ENCODE measurements around the gene GCN1.

The GCN1 gene

DNA sequence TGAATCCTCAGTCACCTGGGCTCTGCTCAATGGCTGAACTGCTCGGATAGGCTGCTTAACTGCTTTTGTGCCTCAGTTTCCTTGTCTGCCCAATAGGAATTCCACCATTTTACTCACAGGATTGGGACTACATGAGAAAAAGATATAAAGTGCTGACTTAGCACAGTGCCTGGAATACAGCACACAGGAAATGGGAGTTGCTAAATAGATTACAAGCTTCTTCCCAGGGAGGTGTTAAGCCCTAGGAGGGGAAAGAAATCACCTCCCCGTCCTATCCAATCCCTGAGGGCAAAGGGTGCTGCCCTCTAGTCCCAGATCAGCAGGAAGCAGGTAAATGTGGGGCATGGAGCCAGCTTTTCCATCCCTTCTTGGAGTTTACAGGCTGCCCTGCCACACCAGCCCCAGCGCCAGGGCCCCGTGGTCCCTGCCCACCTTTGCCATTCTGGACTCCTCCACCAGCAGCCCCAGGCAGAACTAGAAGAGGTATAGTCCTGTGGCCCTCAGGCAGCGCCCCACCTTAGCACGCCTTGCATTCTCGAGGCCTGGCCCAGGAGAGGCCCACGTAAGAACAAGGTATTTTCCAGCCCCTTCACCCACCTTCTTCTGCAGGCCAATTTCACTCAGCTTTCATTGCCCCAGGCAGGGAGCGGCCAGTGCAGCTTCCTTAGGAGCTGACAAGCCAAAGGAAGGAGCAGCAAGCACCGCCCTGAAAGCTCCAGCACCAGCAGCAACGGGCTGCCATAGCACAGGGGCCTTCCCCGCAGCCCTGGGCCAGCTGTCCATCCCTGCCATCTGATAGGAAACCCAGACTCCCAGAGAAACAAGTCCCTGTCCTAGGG is 35.2 kb upstream of the GCN1 start:
- DNase-seq = no peak

DNA sequence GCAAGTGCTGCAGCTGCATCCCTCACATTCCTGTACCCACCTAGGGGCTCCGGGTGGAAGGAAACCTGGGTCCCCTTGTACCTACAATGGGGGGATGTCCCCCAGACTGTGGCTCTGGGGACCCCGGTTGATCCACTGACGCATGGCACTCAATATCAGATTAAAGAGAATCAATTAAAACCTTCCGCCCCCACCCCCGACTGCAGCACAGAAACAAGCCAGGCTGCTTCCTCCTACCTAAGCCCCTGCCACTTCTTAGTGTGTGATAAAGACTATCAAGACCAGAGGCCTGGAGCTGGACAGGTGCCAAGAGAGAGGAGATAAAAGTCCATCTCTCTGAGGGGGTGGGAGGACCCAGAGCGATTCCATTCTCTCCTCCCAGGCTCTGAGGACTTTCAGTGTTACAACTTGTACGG is 34.6 kb upstream of the GCN1 start:
- DNase-seq = no peak

DNA sequence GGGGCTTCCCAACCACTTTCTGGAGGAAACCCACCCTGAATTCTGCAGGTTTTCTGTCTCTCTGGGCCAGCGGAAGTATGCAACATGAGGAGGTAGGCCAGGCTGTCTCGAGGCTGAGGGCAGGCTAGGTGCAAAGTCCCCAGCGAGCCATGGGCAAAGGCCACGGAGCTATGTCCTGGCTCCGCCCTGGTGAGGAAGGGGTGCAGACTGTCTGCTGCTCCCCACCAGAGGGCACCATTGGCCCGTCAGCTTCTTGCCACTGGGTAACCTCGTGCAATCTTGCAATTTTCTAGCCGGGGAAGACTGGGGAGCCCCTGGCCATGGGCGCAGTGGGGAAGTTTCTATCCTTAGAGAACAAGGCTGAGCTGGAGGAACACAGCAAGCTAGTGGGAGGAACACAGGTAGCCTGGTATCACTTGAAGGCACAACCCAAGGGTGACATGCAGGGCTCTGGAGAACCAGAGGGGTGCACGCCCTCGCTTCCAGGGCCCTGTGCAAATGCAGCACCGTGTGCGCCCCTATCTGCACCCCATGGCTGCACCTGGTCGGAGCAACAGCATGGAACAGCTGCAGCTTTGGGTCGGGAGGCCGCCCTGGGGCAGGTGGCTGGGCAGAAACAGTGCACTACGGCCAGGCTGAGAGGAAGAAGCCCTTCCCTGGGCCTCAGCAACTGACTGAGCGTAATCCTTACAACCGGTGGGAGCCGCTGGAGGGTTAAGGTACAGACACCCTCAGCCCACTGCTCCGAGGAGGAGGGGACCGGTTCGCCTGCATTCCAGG is 34.0 kb upstream of the GCN1 start:
- DNase-seq = peak; percentile 66 to 79

DNA sequence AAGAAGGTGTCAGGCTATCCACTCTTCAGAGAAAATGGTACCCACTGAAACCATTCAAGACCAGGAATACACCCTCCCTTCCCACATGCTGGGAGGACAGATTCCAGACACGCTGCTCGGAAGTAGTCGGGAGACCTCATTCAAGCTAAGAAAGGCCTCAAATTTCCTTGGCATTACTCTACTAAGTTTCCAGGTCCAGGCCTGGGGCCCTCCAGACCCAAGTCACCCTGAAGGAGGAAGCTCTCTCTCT is 33.5 kb upstream of the GCN1 start:
- no peak for DNase-seq

DNA sequence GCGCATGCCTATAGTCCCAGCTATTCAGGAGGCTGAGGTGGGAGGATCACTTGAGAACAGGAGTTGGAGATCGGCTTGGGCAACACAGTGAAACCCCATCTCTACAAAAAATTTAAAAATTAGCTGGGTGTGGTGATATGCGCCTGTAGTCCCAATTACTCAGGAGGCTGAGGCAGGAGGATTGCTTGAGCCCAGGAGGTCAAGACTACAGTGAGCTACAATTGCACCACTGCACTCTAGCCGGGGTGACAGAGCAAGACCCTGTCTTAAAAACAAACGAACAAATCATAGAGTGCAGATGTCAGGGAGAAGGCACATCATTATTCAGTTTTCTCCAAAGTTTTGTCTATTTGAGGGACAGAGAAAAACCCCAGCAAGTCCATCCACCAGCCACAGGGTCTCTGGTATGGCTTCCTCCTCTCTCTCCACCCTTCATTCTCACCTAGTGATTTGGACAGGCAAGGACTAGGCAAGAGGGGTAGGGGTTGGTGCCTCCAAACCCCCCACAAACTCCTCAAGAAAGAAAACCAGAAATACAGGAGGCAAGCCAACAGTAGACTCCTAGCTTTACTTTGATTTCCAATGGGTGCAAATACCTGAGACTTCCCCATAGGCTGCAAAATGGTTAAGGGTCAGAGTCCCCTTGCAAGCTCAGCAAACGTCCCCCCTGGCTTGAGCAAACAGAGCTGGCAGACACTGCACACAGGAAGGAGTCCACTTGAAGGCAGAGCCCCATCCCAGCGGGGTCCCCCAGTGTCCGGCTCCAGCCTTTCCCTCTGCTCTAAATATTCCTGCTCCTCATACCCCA is 32.9 kb upstream of the GCN1 start:
- no peak for DNase-seq

DNA sequence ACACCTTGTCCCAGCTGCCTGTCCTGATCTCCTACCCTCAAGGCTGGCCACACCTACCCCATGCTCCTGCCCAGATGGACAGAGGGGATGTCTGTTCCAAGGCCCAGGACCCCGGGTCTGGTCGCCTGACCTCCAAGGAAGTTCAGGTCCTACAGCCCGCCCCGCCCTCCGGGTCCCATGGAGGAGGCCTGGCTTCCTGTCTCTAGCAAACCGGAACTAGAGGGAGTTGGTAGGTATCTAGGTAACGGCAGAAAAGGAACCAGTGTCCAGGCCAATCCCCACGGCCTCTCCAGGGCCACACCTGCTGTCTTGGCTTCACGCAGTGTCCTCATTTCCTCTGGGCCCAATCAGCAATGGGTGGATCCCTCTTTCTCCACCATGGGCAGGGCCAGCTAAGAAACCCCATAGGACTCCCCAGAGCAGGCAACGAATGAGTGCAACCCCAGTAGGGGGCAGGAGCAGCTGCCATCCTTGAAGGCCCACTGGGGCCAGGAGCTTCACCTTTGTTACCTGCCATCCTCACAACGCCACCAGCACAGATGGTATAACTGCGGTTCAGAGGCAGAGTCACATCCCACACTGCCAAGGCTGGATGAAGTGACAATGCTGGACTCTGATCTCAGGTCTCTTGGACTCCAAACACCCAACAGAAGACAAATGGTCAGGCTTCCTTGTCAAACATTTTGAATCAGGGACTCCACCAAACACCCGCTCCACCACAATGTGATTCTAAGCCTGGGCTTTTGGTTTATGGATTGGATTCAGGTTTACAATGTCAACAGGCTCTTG is 31.5 kb upstream of the GCN1 start:
- DNase-seq = no peak

DNA sequence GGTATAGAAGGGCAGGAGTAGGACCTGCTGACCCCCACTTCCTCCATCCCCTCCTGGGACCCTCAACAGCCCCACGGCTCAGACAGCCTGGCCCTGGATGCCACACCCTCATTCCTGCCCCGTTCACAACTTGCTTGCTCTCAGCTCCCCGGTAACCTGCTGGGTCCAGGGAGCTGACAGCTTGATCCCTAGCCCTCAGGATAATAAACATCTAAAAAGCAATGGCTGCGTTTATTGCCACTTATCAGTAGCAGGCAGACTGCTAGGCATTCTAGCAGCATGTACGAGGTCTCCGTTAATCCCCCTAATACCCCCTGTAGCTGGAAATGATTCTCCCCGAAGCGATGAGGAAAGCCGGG is 30.7 kb upstream of the GCN1 start:
- DNase-seq = no peak

DNA sequence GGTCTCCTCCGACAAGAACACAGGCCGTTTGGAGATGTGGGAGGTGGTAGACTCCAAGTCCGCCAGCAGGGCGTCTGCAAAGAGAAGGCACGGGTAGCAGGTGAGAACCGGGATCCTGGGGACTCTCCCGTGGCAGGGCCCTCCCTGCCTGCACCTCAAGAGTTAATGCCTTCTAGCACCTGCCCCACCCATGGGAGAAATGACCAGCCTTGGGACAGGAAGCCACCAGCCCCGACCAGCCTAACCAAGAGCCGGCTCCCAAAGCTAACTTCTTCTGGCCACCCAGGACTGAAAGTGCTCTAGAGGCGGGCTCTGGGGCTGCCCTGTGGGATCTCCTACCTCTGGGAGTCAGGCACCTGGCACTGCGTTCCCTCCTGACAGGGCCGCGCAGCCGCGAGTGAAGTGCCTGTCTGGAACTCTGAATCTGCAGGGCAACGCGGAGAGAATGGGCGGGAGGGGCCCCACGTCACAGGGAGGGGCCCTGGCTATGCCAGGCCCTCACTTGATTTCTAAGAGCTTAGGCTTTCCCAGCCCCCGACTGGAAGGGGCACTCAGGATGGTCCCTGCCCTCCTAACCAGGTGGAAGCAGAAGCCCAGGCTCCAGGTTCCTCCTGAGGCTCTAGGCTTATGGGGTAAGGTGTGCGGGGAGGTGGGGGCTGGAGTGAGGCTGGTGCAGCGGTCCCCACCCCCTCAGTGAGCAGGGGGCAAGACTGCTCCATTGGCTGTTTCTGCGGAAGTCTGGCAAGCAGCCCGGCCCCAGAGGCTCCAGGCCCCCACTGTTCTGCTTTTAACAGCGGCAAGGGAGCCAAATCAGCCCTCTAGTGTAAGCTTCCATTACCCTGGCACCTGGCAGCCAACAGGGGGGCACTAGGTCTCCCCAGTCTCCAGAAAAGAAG is 30.0 kb upstream of the GCN1 start:
- DNase-seq = no peak

DNA sequence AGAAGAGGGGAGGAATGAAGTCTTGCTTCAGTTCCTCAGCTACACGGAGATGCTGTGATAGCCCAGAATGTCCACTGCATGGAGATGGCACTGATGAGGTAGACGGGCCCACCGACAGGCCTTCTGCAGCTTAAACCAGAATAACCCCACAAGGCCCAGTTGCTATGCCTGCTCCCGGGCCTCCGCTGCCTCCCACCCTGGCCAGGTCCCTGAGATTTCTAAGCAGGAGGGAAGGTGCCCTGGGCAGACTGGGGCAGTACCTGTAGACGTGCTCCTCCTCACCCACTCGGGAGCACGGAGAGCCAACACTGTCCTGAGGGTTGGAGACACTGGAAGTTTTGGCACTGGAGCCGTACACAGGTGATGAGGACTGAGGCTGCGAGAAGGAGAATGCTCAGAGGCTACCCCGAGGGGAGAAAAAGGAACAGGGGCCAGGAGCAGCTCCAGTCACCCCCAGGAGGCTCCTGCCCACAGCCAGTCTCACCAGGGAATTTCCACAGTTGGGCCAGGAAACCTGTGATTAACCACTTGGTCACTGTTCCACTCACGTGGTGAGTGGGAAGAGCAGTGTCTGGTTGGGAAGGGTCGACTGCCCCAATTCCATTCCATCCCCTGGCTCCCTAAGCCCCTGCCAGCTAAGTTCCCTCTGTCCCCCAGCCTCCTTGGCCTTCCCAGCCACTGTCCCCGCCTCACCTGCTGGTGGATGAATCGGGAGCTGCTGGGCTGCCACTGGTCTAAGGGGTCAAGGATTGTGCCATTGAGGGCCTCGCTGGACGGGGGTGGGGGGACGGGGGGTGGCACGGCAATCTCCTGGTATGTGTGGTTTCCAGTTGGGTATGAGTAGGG is 29.2 kb upstream of the GCN1 start:
- no peak for DNase-seq

DNA sequence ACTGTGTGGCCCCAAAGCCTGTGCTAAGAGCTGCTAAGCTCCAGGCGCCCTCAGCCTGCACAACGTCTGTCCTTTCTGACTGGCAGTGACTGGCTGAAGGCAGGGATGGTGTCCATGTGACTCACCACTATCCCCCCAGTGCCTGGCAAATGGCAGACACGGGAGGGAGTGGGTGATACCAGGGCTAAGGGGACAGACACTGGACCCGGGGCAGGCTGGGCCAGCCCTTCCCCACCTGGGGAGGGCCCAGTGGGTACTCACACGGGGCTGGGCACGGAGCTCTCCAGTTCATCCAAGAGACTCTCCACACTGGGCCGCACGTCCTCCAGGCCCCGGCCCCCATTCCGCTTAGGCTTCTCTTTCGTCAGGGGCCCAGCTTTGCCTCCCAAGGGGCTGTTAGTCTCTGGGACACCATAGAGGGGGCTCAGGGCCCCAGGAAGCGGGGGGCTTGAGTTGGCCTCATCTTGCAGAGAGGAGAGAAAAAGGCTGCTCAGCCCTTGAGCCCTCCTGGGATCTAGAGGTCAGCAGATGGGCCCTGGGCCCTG is 27.8 kb upstream of the GCN1 start:
- no peak for DNase-seq

DNA sequence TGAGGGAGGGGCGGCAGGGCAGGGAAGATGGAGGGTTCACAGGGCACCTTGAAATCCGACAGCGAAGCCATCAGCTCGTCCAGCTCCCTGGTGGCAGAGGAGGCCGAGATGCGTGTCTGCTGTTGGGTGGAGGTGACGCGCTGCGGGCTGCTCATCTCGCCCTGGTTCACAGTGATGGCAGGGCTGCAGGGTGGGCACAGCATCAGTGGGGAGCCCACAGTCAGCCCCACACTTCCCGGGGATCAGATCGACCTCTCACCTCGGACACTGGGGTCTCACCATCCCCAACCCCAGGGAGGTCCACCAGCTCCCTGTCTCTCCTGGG is 27.0 kb upstream of the GCN1 start:
- no peak for DNase-seq

DNA sequence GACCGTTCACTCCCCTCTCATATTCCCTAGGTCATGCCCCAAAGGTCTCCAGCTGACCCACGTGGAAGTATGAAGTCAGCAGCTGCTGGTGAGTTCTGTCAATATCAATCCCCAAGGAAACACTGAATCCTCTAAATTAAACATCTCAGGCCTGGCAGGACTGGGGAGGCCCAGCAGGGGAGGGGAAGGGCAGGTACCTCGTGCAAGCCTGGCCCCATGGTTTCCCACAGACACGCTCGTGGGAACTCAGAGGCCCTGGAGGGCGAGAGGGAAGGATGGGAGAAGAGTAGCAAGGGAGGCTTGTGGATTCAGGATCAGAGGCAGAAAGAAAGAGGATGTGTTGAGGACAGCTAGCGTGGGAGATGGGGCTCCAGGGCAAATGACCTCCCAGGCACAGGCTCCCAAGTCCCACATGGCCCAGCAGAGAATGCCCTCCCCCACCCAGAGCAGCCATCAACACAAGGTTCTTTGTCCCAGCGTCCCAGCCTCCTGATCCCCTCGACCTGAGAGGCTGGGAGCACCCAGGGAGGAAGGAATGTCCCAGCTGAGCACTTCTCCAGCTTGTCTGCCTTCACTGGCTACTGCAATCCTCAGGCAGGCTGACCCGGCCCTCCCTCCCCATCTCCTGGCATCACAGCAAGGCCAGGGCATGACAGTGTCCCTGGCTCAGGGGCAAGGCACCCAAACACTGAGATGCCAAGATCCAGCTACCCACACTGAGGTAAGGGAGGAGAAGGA is 26.5 kb upstream of the GCN1 start:
- DNase-seq = no peak

DNA sequence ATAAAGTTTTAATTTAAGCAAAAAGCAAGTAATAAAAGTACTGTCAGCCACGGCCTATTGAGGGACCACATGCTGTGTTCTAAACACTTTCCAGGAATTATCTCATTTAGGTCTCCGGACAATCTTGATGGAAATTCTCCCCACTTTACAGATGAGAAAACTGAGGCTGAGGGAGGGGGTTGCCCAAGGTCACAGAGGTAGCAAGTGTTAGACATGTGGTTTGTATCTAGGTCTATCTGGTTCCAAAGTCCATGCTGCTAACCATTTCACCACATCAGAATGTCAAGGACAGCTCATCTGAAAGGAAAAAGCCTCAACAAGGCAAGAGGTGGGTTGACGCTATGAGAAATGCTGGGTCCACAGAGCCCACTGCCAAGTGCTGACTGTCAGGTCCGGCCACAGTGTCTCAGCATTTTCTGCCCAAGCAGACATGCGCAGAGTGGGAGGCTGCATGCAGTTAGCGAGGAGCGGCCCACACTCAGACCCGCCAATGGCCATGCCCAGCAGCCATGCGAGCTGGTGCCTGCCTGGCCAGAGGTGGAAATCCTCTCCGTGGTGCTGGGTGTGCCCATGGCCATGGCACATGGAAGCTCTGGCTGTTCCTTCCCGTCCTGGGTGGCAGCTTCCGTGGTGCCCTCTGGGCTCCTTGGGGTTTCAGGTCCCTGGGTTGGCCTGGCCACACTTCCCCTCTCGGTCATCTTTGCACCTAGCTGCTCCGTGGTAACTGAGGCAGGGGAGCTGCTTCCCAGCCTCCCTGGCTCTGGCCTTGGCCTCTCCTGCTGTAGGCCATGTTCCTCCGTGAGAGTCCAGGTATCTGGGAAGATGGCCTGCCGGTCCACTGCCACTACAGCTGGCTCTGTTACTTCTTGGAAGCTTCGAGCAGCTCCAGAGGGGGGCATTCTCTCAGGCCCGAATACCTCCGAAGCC is 24.4 kb upstream of the GCN1 start:
- no peak for DNase-seq

DNA sequence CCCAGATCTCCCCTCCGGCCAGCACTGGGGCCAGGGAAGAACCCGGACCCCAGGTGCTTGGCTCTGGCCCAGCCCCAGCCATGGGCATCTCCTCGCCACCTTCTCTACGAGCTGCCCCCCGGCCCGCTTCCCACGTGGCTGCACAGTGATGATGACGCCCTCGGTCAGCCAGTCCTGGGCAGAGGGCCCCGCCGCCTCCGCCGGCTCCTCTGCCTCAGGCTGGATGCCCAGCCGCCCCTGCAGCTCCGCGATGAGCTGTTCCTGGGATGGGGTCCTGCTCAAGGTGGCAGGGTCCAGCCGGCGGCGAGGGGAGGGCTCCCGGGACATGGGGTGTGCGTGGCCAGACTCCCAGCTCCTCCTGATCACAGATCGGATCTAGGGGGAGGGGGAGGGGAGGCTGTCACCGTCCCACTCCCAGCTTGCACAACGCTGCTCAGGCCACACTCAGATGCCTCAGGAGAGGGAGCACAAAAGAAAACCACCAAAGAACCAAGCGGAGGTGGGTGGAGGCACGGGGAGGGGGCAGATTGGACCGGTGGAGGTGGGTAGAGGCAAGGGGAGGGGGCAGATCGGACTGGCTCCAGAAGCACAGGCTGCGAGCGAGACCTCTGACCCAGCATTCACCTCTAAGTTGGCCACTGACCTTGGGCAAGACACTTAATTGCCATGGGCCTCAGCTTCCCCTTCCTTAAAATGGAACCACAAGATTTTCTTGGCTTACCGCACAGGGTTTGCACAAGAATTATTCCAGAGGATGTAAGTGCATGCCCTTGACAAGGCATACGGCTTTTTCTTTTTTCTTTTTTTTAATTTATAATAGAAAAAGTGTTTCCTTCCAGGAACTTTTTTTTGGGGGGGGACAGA is 22.5 kb upstream of the GCN1 start:
- peak in 1 of 2 experiments; percentile 18 for DNase-seq

DNA sequence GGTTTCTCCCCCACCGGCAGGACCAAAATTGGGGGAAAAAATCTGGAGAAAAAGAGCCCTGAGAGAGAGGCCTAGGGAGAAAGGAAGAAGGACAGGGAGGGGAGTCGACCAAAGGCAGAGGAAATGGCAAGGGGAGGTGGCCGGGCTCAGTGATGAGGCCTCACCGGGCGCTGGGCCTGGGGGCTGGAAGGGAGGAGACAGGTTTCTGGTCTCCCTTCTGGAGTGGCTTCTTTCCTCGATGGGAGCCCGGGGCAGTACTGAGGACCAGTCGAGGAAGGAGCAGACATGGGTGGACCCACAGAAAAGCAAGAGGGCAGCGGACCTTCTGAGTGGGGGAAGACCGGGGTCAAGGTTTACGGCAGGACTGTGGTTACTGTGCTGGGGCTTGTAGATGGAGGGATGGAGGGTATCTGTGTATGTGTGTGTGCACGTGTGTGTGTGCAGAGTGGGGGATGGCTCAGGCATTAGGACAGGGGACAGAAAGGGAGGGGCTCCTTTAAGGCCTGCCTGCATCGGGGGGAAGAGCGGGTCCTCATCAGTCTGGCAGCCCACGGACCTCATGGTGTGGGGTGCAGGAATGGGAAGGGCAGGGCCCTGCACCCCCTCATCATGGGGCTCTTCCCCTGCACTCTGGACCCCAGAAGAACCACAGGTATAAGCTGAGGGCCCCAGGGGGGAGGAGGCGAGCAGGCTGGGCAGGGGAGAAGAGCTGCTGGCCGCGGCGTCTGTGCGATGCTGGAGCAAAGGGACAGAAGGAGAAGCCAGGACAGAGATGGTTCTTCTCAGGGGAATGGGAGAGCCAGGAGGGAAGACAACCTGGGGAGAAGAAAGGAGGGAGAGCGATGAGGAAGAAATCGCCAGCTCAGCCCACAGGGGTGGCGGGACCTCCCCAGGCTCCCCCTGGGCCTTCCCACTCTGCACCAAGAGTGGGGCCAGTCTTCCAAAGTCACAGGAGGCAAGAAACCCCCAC is 21.5 kb upstream of the GCN1 start:
- DNase-seq = no peak

DNA sequence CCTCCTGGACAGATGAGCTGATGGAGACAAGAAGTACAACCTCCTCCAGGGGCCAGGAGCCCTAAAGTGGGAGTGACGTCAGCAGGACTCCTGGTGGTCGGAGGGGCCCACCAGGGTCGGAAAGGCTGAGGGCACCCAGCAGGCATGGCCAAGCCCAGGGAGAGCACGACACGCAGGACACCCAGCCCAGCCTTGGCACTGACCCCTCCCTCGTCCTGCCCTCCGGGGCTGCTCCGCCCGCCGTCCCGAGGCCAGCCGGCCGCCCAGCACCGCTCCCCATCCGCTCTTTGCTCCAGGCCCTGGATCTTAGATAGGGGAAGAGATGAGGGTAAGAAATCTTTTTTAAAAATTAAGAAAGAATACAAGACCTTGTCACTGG is 20.8 kb upstream of the GCN1 start:
- no peak for DNase-seq
